Neural crest cell (in vitro differentiated cells): ENCODE results near the gene DMC1. TPM values are rescaled to one million over a fixed set of nuclear protein-coding genes. Genes with fewer than 3 reads are reported as not detected.
"Not testable (repeated sequence)": the region's sequence is repeated elsewhere in the genome, so short reads cannot be mapped to it uniquely, and the experiment has no call there.

Experiments used
- DNase-seq: peaks from one replicate; pipeline ENCODE4 v3.0.0; 2021; ENCODE audit warnings: low read depth, mixed read lengths, low spot score
- H3K27ac Mint-ChIP-seq: one replicate; pipeline ENCODE4 v1.8.0; 2021; ENCODE audit warnings: mild to moderate bottlenecking, mixed read lengths; ENCODE audit not compliant: unreplicated experiment
- H3K27me3 Mint-ChIP-seq: 2 replicates; pipeline ENCODE4 v1.8.0; 2021; ENCODE audit warnings: low read depth, mild to moderate bottlenecking, mixed read lengths
- H3K36me3 Mint-ChIP-seq: 2 replicates; pipeline ENCODE4 v1.8.0; 2021; ENCODE audit warnings: low read depth, mild to moderate bottlenecking, mixed read lengths
- H3K4me1 Mint-ChIP-seq: 2 replicates; pipeline ENCODE4 v1.8.0; 2021; ENCODE audit warnings: mixed read lengths
- H3K4me3 Mint-ChIP-seq: one replicate; pipeline ENCODE4 v1.8.0; 2021; ENCODE audit warnings: mild to moderate bottlenecking, mixed read lengths
- H3K9me3 Mint-ChIP-seq: 2 replicates; pipeline ENCODE4 v1.8.0; 2021; ENCODE audit warnings: mixed read lengths
- long read RNA-seq: library from polyadenylated mRNA; unstranded; transcript quantifications from one replicate; pipeline ENCODE4 v2.0.0, GENCODE V29; 2020
- total RNA-seq: library from RNA; stranded (reverse); gene quantifications from 2 replicates; pipeline ENCODE4 v1.2.1, GENCODE V29; 2021
- TF ChIP-seq, protein P1 (sequence below): fragments of 200-600 bp; sonication (generic); conservative IDR thresholded peaks from 2 replicates; pipeline ENCODE4 v1.5.0; 2021; ENCODE audit warnings: antibody characterized with exemption, mild to moderate bottlenecking

Gene DMC1, protein sequence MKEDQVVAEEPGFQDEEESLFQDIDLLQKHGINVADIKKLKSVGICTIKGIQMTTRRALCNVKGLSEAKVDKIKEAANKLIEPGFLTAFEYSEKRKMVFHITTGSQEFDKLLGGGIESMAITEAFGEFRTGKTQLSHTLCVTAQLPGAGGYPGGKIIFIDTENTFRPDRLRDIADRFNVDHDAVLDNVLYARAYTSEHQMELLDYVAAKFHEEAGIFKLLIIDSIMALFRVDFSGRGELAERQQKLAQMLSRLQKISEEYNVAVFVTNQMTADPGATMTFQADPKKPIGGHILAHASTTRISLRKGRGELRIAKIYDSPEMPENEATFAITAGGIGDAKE
- total RNA-seq, result 8.1 and 9.0 TPM in 2 replicates
- long read RNA-seq, partial matches to known transcripts, result 1 of 7 reads
- long read RNA-seq, other reads (novel, unspliced or antisense), result 6 of 7 reads

DNA sequence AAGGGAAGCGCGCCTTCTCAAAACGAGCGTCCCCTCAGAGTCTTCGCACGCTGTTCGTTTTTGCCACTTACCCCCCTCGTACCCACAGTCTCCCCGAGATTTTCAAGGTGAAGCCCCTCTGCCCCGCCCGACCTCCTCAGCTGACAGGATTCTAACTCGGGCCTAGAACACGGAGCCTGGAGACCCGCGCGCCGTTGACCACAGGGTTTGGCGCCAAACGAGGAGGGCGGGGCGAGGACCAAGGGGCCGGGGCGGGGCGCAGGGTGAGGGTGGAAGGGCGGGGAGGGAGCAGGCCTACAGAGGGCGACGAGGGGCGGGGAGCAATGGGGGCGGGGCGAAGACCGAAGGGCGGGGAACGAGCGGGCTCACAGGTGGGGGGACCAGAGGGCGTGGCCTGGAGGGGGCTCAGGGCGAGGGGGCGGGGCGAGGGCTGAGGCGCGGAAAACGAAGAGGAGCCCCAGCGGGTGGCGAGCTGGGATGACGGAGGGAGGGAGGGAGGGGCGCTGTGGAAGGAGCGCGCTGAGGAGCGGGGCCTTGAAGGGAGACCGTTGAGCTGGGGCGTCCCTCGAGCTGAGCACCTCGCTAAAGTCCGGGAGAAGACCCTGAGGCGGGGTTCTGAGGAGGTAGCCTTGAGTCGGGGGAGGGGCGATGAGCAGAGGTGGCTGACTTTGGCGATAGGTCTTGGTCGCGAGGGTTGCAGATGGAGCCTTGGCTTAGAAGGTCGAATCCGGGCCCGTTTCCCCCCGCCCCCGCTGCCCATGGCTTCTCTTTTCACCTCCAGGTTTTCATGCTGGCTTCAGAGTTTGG, at the start of gene DMC1:
DMC1 (minus strand) TSS at position 212 of the 807 bp plus-strand sequence. CDS start 1,927 bp downstream, outside the sequence.
- Mint-ChIP-seq H3K27me3 (peaks cover 11% of the 10 kb centered on the region), H3K4me3 (peak within 1 kb of the TSS; percentile 90), H3K36me3 (no peaks in the 10 kb centered on the region), H3K9me3 (no peaks in the 10 kb centered on the region), H3K27ac (peak within 1 kb of the TSS; percentile 97), H3K4me1 (peaks cover 21% of the 10 kb centered on the region)
- DNase-seq, result peak; percentile 95
- TF ChIP-seq, protein P1, sequence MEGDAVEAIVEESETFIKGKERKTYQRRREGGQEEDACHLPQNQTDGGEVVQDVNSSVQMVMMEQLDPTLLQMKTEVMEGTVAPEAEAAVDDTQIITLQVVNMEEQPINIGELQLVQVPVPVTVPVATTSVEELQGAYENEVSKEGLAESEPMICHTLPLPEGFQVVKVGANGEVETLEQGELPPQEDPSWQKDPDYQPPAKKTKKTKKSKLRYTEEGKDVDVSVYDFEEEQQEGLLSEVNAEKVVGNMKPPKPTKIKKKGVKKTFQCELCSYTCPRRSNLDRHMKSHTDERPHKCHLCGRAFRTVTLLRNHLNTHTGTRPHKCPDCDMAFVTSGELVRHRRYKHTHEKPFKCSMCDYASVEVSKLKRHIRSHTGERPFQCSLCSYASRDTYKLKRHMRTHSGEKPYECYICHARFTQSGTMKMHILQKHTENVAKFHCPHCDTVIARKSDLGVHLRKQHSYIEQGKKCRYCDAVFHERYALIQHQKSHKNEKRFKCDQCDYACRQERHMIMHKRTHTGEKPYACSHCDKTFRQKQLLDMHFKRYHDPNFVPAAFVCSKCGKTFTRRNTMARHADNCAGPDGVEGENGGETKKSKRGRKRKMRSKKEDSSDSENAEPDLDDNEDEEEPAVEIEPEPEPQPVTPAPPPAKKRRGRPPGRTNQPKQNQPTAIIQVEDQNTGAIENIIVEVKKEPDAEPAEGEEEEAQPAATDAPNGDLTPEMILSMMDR, result no peak

DNA sequence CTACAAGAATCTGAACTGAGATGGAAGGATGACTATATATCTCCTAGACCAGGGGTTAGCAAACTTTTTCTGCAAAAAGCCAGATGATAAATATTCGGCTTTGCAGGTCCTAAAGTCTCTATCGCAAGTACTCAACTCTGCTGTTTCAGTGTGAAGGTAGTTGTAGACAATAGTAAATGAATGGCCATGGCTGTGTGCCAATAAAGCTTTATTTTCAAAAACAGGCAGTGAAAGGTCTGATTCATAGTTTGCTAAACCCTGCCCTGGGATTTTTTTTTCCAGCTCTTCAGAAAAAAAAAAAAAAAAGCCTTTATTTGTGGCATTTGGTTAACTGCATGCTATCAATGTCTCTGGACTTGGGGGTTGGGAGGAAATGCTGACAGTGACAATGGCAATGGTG, 48.7 kb upstream of the DMC1 start:
- peaks cover 4% of the 10 kb centered on the region for H3K9me3 Mint-ChIP-seq
- H3K4me1 Mint-ChIP-seq, result peaks cover 5% of the 10 kb centered on the region
- no peak for DNase-seq
- no peak overlapping the region for H3K27ac Mint-ChIP-seq
- no peak overlapping the region for H3K4me3 Mint-ChIP-seq
- TF ChIP-seq, protein P1, result no peak
- H3K27me3 Mint-ChIP-seq, result no peaks in the 10 kb centered on the region
- H3K36me3 Mint-ChIP-seq, result peaks cover 34% of the 10 kb centered on the region

DNA sequence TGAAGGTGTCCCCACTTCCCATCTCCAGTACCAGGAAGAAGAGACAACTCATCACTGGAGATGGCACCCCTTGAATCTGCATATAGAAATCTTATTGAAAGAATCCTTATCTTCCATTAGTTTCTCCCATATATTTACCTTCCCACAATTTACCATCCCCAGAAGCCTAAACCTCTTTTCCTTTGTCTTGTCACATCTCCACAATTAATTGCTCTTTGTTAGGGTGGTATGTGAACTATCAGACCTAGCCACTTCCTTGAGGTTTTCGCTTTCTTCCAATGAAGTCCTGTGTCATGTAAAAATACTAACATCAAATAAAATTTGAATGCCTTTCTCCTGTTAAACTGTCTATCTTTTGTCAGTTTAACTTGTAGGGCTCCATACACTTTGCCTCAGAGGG, 48.3 kb upstream of the DMC1 start:
- Mint-ChIP-seq H3K27me3 (no peaks in the 10 kb centered on the region), H3K4me1 (peaks cover 5% of the 10 kb centered on the region), H3K27ac (no peak overlapping the region), H3K36me3 (peaks cover 34% of the 10 kb centered on the region), H3K9me3 (peaks cover 4% of the 10 kb centered on the region), H3K4me3 (no peak overlapping the region)
- no peak for DNase-seq
- TF ChIP-seq, protein P1, result no peak

DNA sequence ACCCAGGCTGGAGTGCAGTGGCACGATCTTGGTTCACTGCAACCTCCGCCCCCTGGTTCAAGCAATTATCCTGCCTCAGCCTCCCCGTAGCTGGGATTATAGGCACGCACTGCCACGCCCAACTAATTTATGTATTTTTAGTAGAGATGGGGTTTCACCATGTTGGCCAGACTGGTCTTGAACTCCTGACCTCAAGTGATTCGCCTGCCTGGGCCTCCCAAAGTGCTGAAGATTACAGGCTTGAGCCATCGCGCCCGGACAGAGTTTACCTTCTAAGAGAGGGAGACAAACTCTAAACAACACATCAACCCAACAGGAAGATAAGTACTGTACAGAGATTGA, 45.1 kb upstream of the DMC1 start:
- peaks cover 42% of the 10 kb centered on the region for H3K36me3 Mint-ChIP-seq
- not testable (repeated sequence) for H3K27me3 Mint-ChIP-seq, DNase-seq, H3K9me3 Mint-ChIP-seq, H3K27ac Mint-ChIP-seq, H3K4me3 Mint-ChIP-seq, H3K4me1 Mint-ChIP-seq

DNA sequence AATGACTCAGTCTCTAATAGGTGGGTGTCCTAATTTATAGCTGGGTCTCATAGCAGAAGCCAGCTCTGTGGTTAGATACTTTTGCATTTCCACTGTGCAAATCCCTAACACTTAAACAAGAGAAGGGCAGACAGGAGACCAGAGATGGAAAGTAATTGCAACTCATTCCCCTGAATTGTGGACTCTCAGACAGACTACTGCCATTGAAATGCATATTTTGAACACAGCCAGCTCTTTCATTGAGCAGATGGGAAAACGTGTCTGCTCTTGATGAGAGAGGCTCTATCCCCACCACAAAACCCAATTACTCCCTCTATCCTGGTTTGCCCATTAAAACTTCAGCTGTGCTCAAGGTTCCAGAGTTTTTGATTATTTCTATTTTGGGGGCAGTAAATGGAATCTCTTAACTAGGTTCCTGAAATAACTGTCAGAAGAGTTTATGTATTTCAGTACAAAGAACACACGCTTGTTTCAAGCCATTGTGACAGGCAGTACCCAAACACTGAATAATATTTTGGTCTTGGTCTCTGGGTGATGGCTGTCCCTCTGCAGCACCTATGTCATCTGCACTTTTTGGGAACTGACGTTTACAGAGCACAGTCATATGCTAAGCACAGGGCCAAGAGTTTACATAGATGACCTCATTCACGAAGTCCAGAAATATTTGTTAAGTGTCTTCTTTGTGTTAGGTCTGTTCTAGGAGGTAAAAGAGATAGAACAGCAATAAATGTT, 44.5 kb upstream of the DMC1 start:
- Mint-ChIP-seq H3K4me1 (peaks cover 5% of the 10 kb centered on the region), H3K27ac (no peak overlapping the region), H3K36me3 (peaks cover 37% of the 10 kb centered on the region), H3K27me3 (no peaks in the 10 kb centered on the region), H3K9me3 (peaks cover 4% of the 10 kb centered on the region), H3K4me3 (no peak overlapping the region)
- no peak for DNase-seq
- TF ChIP-seq, protein P1, result no peak
